B cell (primary cell): Measurements from ENCODE around the gene RTBDN. TPM values are rescaled to one million over a fixed set of nuclear protein-coding genes. Genes with fewer than 3 reads are reported as not detected.
A peak's percentile ranks its signal among the peaks of the same experiment; 100 is the strongest.

Experiments used
- ATAC-seq: fragments of 200-7000 bp; cut with Tn5 transposase; one replicate; pipeline ENCODE4 v1.10.0; 2021; ENCODE audit warnings: low read depth, mild to moderate bottlenecking, moderate number of reproducible peaks, moderate library complexity
- CTCF ChIA-PET: fragments of 350-600 bp; sonication (Branson Sonifier 250); formaldehyde crosslinking; loops from one replicate; lab custom pipeline; 2021; ENCODE audit warnings: antibody characterized with exemption, inconsistent platforms; lab: Charles Lee
- POLR2A ChIA-PET: fragments of 350-600 bp; sonication (Branson Sonifier 250); formaldehyde crosslinking; loops from one replicate; lab custom pipeline; 2021; ENCODE audit warnings: antibody characterized with exemption; lab: Charles Lee
- DNase-seq: peaks from one replicate; pipeline ENCODE4 v3.0.0; 2013
- H2AFZ ChIP-seq: 2 replicates; pipeline ENCODE4 v1.6.1; 2012; ENCODE audit warnings: mild to moderate bottlenecking, low read depth, low read length; ENCODE audit not compliant: insufficient read depth, poor library complexity, severe bottlenecking
- H3K27ac ChIP-seq, 2 donors: 1 replicate in 1 of 2; 2 replicates in 1 of 2; pipeline ENCODE4 v1.5.1; 2012 to 2013; ENCODE audit warnings: low read length in 2 of 2, mild to moderate bottlenecking in 2 of 2, moderate library complexity in 1 of 2
- H3K27me3 ChIP-seq, 4 experiments: fragments of 200-600 bp in 1 of 4; sonication (generic) in 1 of 4; replicated peaks in 1 of 4; 1 replicate in 2 of 4; 2 replicates in 2 of 4; pipeline versions ENCODE4 v1.6.1 to v1.7.0; 2013 to 2016; ENCODE audit warnings: low read length in 3 of 4, mild to moderate bottlenecking in 2 of 4, mixed read lengths in 1 of 4, moderate library complexity in 1 of 4; ENCODE audit not compliant: insufficient read depth in 4 of 4, control insufficient read depth in 3 of 4; ENCODE audit errors: control extremely low read depth in 1 of 4
- H3K36me3 ChIP-seq, 2 experiments: replicated peaks in 1 of 2; 1 replicate in 1 of 2; 2 replicates in 1 of 2; pipeline versions ENCODE4 v1.6.1 to v1.7.1; 2013; ENCODE audit warnings: low read length in 1 of 2; ENCODE audit not compliant: insufficient read depth in 2 of 2, control insufficient read depth in 1 of 2; ENCODE audit errors: control extremely low read depth in 1 of 2, extremely low read depth in 1 of 2
- H3K4me1 ChIP-seq, 2 donors: fragments of 200-600 bp in 1 of 2; sonication (generic) in 1 of 2; 1 replicate in 1 of 2; 2 replicates in 1 of 2; pipeline versions ENCODE4 v1.5.1 to v1.6.1; 2013 to 2017; ENCODE audit warnings: low read length in 2 of 2; ENCODE audit not compliant: control insufficient read depth in 2 of 2, insufficient read depth in 2 of 2
- H3K4me2 ChIP-seq: replicated peaks from 2 replicates; pipeline ENCODE3; 2012; ENCODE audit warnings: mild to moderate bottlenecking, low read depth, low read length; ENCODE audit not compliant: poor library complexity, severe bottlenecking
- H3K4me3 ChIP-seq, 5 experiments: fragments of 200-600 bp in 1 of 5; sonication (generic) in 1 of 5; 1 replicate in 3 of 5; 2 replicates in 2 of 5; pipeline versions ENCODE4 v1.5.1 to v1.7.0; 2011 to 2016; ENCODE audit warnings: low read length in 4 of 5, mild to moderate bottlenecking in 4 of 5, low read depth in 2 of 5, control low read depth in 1 of 5, moderate library complexity in 1 of 5; ENCODE audit not compliant: insufficient read depth in 1 of 5; ENCODE audit errors: control extremely low read depth in 1 of 5, extremely low read depth in 1 of 5
- H3K79me2 ChIP-seq: fragments of 200-600 bp; sonication (generic); one replicate; pipeline ENCODE4 v1.6.0; 2016; ENCODE audit warnings: low read length; ENCODE audit not compliant: control insufficient read depth, insufficient read depth
- H3K9ac ChIP-seq: fragments of 200-600 bp; sonication (generic); 2 replicates; pipeline ENCODE4 v1.6.1; 2017; ENCODE audit warnings: mild to moderate bottlenecking, low read length, moderate library complexity
- H3K9me3 ChIP-seq, 3 donors: one replicate each; pipeline versions ENCODE4 v1.6.1 to v1.7.1; 2013; ENCODE audit warnings: low read length in 2 of 3; ENCODE audit not compliant: control insufficient read depth in 2 of 3, insufficient read depth in 1 of 3; ENCODE audit errors: control extremely low read depth in 1 of 3
- H4K20me1 ChIP-seq: 2 replicates; pipeline ENCODE4 v1.6.0; 2012; ENCODE audit warnings: mild to moderate bottlenecking, low read length; ENCODE audit not compliant: insufficient read depth, control insufficient read depth, poor library complexity, severe bottlenecking
- H3K27ac Mint-ChIP-seq: one replicate; pipeline ENCODE4 v1.8.0; 2021; ENCODE audit warnings: mixed read lengths
- H3K27me3 Mint-ChIP-seq: one replicate; pipeline ENCODE4 v1.8.0; 2021; ENCODE audit warnings: mixed read lengths
- H3K4me1 Mint-ChIP-seq: one replicate; pipeline ENCODE4 v1.8.0; 2021; ENCODE audit warnings: mixed read lengths
- H3K4me3 Mint-ChIP-seq: one replicate; pipeline ENCODE4 v1.8.0; 2021; ENCODE audit warnings: mixed read lengths
- H3K9me3 Mint-ChIP-seq: one replicate; pipeline ENCODE4 v1.8.0; 2022; ENCODE audit warnings: mixed read lengths; ENCODE audit not compliant: insufficient read depth
- CTCF ChIP-seq: fragments of 200-600 bp; IDR thresholded peaks from one replicate; pipeline ENCODE4 v1.8.0; 2022; ENCODE audit warnings: antibody characterized with exemption, mild to moderate bottlenecking
- EZH2 ChIP-seq: IDR thresholded peaks from 2 replicates; pipeline ENCODE4 v1.6.1; 2012; ENCODE audit warnings: borderline replicate concordance, low read depth, mild to moderate bottlenecking, moderate library complexity, low read length; ENCODE audit not compliant: insufficient read depth, poor library complexity, severe bottlenecking
- WGBS: methylation state at CpG from one replicate; pipeline ENCODE4 v1.1.5; 2013; ENCODE audit warnings: missing lambda C conversion rate; ENCODE audit not compliant: insufficient coverage; 5-methylcytosine and 5-hydroxymethylcytosine counted together
- intact Hi-C: fragments of 100-400 bp; cut with micrococcal nuclease; formaldehyde crosslinking; loops from one replicate; pipeline ENCODE4 v1.10.0; 2022
- polyA plus RNA-seq: library from polyadenylated mRNA; depleted of rRNA; stranded (reverse); fragments of >200 nt; gene quantifications from 2 replicates; pipeline ENCODE4 v1.2.3, GENCODE V29; 2012
- total RNA-seq, 2 donors: library from RNA; stranded (reverse); fragments of 120-200 nt in 1 of 2; gene quantifications; 1 replicate in 1 of 2; 2 replicates in 1 of 2; pipeline versions ENCODE4 v1.2.3 to v1.2.4, GENCODE V29; 2013 to 2022

The RTBDN gene
- total and polyA plus RNA-seq, 2 donors (not counting 1 experiment from before 2014, with no cell fraction given): not detected

GRCh38 chr19:12871681-12872080 is 37.3 kb upstream of the RTBDN start:
- Histone ChIP-seq H4K20me1 (no peaks in the 10 kb centered on the region), H3K9me3 (peaks cover 0 to 19% (median 0%) of the 10 kb centered on the region in 3 donors), H3K27me3 (peaks cover 0 to 2% (median 0%) of the 10 kb centered on the region in 4 experiments), H3K4me2 (no peak overlapping the region), H3K9ac (no peak overlapping the region), H3K4me1 (peaks cover 0 to 11% of the 10 kb centered on the region in 2 donors), H3K79me2 (no peaks in the 10 kb centered on the region), H3K27ac (no peak overlapping the region), H2AFZ (no peak overlapping the region), H3K4me3 (no peak overlapping the region), H3K36me3 (peaks cover 0 to 14% of the 10 kb centered on the region in 2 experiments)
- H3K4me1 Mint-ChIP-seq: peaks cover 7% of the 10 kb centered on the region
- 100% methylated on average over 1 of the region's 3 CpGs for WGBS
- intact Hi-C loops: no loop called here
- H3K4me3 Mint-ChIP-seq: no peak overlapping the region
- DNase-seq (no peak), ATAC-seq (no peak)
- CTCF ChIA-PET: no interaction called here
- TF ChIP-seq EZH2 (no peak), CTCF (no peak)
- H3K27ac Mint-ChIP-seq: no peak overlapping the region
- H3K9me3 Mint-ChIP-seq: peaks cover 4% of the 10 kb centered on the region
- POLR2A ChIA-PET: interaction anchor here (0.7 kb wide), 1 partner anchor 365 kb away, joined by 3 read pairs; no protein-coding TSS in a partner anchor
- H3K27me3 Mint-ChIP-seq: no peaks in the 10 kb centered on the region

DNA sequence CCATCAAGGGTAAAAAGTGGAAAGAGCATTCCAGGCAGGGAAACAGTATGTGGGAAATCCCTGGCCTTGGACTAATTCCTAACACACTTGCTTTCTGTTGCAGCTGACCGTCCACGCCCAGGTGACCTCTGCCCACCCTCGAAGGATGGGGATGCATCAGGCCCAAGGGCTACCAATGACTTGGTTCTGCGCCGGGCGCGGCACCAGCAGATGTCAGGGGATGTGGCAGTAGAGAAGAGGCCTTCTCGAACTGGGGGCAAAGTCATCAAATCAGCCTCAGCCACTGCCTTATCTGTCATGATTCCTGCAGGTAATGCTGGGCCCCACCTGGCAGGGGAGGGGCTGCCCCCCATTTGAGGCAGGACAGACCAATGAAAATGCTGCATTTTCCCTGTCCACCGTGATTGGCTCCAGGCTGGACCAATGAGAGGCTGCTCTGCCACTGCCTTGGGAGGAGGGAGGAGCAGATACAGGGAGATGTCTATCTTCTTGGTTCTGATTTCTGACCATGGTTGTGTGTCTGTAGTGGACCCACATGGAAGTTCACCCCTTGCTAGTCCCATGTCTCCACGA is 34.2 kb upstream of the RTBDN start:
- H4K20me1 ChIP-seq: no peaks in the 10 kb centered on the region
- no peak overlapping the region for H3K9ac ChIP-seq
- H3K27me3 ChIP-seq: peaks cover 0 to 2% (median 0%) of the 10 kb centered on the region in 4 experiments
- peaks cover 0 to 11% (median 0%) of the 10 kb centered on the region in 3 donors for H3K9me3 ChIP-seq
- H3K27ac ChIP-seq: no peak overlapping the region
- intact Hi-C loops: no loop called here
- peaks cover 4% of the 10 kb centered on the region for H3K9me3 Mint-ChIP-seq
- no peak overlapping the region for H2AFZ ChIP-seq
- WGBS: 89% methylated on average over 10 of the region's 10 CpGs
- H3K4me3 ChIP-seq: no peak overlapping the region
- no peaks in the 10 kb centered on the region for H3K36me3 ChIP-seq
- H3K79me2 ChIP-seq: no peaks in the 10 kb centered on the region
- H3K27me3 Mint-ChIP-seq: no peaks in the 10 kb centered on the region
- H3K27ac Mint-ChIP-seq: no peak overlapping the region
- H3K4me2 ChIP-seq: no peak overlapping the region
- ATAC-seq: no peak
- H3K4me1 Mint-ChIP-seq: peaks cover 8% of the 10 kb centered on the region
- CTCF ChIA-PET: interaction anchor here (1.5 kb wide), 1 partner anchor 14 kb away, joined by 3 read pairs; no protein-coding TSS in a partner anchor
- peak overlapping the region; percentile 91 for H3K4me3 Mint-ChIP-seq
- POLR2A ChIA-PET: no interaction called here
- TF ChIP-seq CTCF: no peak
- no peak for TF ChIP-seq EZH2
- peak; percentile 27 for DNase-seq
- peaks cover 0 to 11% of the 10 kb centered on the region in 2 donors for H3K4me1 ChIP-seq
